ENCODE measurements around the gene NUDT1.

DNA sequence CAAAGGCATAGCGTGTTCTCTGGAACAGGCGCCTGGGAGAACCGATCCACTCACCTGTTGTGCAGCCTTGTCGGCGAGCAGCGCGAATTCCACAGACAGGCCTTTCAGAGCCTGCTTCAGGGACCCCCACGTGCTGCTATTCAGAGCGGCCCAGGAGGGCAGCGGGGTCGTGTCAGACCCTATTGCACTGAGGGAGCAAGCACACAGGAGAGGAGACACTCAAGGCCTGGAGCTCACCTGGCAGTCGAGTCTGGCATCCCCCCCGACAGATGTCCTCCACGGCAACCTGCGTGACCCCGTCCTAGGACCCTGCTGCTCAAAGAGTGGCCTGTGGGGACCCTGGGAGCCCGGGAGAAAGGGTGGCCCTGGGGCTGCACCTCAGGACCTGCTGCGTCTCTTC lies 21.1 kb downstream of the NUDT1 start:
- TF ChIP-seq, protein P1, sequence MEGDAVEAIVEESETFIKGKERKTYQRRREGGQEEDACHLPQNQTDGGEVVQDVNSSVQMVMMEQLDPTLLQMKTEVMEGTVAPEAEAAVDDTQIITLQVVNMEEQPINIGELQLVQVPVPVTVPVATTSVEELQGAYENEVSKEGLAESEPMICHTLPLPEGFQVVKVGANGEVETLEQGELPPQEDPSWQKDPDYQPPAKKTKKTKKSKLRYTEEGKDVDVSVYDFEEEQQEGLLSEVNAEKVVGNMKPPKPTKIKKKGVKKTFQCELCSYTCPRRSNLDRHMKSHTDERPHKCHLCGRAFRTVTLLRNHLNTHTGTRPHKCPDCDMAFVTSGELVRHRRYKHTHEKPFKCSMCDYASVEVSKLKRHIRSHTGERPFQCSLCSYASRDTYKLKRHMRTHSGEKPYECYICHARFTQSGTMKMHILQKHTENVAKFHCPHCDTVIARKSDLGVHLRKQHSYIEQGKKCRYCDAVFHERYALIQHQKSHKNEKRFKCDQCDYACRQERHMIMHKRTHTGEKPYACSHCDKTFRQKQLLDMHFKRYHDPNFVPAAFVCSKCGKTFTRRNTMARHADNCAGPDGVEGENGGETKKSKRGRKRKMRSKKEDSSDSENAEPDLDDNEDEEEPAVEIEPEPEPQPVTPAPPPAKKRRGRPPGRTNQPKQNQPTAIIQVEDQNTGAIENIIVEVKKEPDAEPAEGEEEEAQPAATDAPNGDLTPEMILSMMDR (IDR thresholded peaks at IDR 0.05; ENCODE audit: extremely low read depth in 1 of 2, insufficient read depth in 1 of 2, low read depth in 1 of 2, low read length in 2 of 2), result no peak
- TF ChIP-seq JUN (IDR thresholded peaks at IDR 0.05; ENCODE audit: borderline replicate concordance, insufficient read depth, insufficient read length, low read depth), result no peak

Measured in endothelial cell of umbilical vein (primary cell).